ENCODE data around the gene MCF2L2. TPM values are rescaled to one million over a fixed set of nuclear protein-coding genes. Genes with fewer than 3 reads are reported as not detected.

Gene MCF2L2
- total RNA-seq, 1 donor from 2014 or later, result 0.84 TPM

DNA sequence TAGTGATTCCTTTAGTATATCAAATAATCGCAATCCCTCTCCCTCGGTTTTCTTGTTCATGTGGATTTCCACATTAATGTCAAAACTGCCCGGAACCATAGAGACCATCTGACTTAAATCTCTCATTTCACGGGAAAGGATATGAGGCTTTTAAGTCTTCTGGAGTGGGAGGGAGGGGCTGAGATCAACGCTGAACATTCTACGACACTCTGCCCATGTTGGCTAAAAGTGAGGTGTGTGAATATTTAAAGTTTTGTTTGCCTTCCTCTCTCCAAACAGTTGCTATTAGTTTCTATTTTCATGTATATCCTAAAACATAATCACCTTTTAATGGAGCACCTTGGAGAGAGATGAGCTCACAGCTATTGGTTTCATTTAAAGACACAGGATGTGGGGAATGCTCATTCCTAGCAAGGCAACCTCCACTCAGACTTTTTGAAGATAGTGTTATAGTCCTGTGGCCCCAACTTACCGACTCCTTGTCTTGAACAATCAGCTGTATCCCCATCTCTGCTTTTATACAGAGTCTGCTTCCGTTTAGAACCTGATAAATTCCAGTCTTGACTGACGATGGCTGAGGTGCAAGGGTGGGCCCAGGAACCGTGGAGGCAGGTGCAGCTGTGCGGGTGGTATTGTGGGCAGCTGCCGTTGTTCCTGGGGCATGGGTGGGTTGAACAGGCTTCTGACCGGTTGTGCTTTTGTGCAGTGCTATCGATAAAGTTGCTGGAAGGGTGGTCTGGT lies 275.0 kb downstream of the MCF2L2 start:
- TF ChIP-seq, protein P1, sequence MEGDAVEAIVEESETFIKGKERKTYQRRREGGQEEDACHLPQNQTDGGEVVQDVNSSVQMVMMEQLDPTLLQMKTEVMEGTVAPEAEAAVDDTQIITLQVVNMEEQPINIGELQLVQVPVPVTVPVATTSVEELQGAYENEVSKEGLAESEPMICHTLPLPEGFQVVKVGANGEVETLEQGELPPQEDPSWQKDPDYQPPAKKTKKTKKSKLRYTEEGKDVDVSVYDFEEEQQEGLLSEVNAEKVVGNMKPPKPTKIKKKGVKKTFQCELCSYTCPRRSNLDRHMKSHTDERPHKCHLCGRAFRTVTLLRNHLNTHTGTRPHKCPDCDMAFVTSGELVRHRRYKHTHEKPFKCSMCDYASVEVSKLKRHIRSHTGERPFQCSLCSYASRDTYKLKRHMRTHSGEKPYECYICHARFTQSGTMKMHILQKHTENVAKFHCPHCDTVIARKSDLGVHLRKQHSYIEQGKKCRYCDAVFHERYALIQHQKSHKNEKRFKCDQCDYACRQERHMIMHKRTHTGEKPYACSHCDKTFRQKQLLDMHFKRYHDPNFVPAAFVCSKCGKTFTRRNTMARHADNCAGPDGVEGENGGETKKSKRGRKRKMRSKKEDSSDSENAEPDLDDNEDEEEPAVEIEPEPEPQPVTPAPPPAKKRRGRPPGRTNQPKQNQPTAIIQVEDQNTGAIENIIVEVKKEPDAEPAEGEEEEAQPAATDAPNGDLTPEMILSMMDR (IDR thresholded peaks at IDR 0.05; ENCODE audit: insufficient read depth, low read length, poor library complexity, severe bottlenecking), result no peak

DNA sequence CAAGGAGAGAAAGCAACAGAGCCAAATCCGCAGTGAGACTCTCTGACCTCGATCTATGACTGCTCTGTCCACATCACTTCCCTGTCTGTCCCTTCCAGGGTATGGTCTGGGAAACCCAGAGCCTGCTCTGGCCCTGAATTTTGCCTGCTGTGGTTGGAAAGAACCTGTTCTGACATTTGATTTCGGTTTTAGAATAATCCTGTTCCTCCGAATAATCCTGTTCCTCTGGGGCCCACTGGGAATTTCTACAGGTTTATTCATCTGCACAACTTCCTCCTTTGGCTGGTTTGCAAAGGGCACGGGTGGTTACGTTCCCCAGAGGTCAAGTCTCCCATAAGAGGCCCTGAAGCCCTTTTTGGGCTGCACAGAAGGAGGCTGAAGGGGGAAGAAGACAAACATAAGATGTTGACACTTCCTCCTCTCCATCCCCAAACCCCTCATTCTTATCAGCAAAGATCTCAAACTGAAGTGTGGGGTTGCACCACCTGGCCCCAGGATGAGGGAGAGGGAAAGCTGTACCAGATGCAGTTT lies 276.5 kb downstream of the MCF2L2 start:
- TF ChIP-seq, protein P1 (IDR thresholded peaks at IDR 0.05; ENCODE audit: insufficient read depth, low read length, poor library complexity, severe bottlenecking), result no peak
- Histone ChIP-seq H3K36me3 (ENCODE audit: control insufficient read depth, insufficient read depth, low read length) (no peaks in the 10 kb centered on the region), H3K27me3 (ENCODE audit: control insufficient read depth, insufficient read depth, low read length) (no peaks in the 10 kb centered on the region), H3K4me3 (ENCODE audit: low read depth, low read length) (no peak overlapping the region)
- DNase-seq (ENCODE audit: low read depth), result no peak

More for the DNA sequence above, 275.0 kb downstream of the MCF2L2 start:
- DNase-seq (ENCODE audit: low read depth), result no peak
- H3K4me3 ChIP-seq (ENCODE audit: low read depth, low read length), result no peak overlapping the region
- no peaks in the 10 kb centered on the region for H3K36me3 ChIP-seq (ENCODE audit: control insufficient read depth, insufficient read depth, low read length)
- H3K27me3 ChIP-seq (ENCODE audit: control insufficient read depth, insufficient read depth, low read length), result no peaks in the 10 kb centered on the region

DNA sequence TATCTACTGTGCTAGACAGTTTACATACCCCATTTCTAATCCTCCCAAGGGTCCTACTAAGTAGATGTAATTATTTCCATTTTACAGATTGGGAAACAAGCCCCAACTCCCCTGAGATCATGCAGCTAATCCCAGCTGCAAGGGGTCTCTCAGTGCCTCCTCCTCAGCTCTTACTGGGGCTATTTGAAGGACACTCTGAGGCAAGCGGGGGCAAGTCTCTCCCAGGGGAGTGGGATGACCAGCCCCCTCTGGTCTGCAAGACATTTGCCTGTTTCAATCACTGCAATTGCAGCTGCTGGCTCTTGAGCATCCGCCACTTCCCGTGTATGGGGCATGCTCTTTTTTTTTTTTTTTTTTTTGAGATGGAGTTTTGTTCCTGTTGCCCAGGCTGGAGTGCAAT lies 277.3 kb downstream of the MCF2L2 start:
- TF ChIP-seq, protein P1 (IDR thresholded peaks at IDR 0.05; ENCODE audit: insufficient read depth, low read length, poor library complexity, severe bottlenecking), result no peak
- no peaks in the 10 kb centered on the region for H3K27me3 ChIP-seq (ENCODE audit: control insufficient read depth, insufficient read depth, low read length)
- no peak overlapping the region for H3K4me3 ChIP-seq (ENCODE audit: low read depth, low read length)
- H3K36me3 ChIP-seq (ENCODE audit: control insufficient read depth, insufficient read depth, low read length), result no peaks in the 10 kb centered on the region
- DNase-seq (ENCODE audit: low read depth), result no peak

DNA sequence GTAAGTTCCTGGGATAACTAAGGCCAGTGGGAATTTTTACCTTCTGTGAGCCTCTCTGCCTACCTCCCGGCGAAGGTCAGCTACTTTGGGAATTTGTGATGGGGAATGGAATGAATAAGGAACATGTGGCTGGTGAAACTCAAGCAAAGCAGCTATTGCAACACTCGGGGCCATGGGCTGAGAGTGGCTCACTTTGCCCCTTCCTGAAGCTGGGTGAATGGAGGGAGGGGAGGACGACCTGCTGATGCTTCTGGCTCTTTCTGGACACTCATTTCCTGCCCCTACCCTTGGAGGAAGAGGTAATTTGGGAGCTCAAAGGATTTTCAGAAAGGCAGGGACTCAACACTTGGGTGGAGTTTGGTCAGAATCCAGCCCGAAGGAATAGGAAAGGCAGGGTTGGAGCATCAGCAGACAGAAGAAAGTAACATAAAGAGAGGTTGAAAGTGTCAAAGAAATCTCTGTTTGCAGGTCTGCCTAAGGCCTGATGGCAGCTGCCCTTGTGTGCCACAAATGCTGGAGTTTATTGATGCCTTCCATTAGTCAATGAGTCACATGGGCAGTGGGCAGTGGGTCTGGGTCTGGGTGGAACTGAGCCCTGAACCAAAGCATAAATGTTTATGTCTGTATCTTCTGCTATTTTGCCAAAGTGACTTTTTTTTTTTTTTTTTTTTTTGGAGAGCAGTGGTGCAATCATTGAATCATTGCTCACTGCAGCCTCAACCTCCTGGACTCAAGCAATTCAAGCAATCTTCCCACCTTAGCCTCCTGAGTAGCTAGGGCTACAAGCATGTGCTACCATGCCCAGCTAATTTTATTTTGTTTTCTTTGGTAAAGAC lies 278.3 kb downstream of the MCF2L2 start:
- DNase-seq (ENCODE audit: low read depth), result no peak
- H3K27me3 ChIP-seq (ENCODE audit: control insufficient read depth, insufficient read depth, low read length), result no peaks in the 10 kb centered on the region
- TF ChIP-seq, protein P1 (IDR thresholded peaks at IDR 0.05; ENCODE audit: insufficient read depth, low read length, poor library complexity, severe bottlenecking), result no peak
- no peaks in the 10 kb centered on the region for H3K36me3 ChIP-seq (ENCODE audit: control insufficient read depth, insufficient read depth, low read length)
- no peak overlapping the region for H3K4me3 ChIP-seq (ENCODE audit: low read depth, low read length)

DNA sequence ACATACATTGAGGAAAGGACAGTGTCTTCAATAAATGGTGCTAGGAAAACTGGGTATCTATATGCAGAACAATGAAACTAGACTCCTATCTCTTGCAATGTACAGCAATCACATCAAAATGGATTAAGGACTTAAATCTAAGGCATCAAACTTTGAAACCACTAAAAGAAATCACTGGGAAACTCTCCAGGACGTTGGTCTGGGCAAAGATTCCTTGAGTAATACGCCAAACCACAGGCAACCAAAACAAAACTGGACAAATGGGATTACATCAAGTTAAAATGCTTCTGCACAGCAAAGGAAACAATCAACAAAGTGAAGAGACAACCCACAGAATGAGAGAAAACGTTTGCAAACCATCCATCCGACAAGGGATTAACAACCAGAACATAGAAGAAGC lies 280.4 kb downstream of the MCF2L2 start:
- TF ChIP-seq, protein P1 (IDR thresholded peaks at IDR 0.05; ENCODE audit: insufficient read depth, low read length, poor library complexity, severe bottlenecking), result no peak
- Histone ChIP-seq H3K4me3 (ENCODE audit: low read depth, low read length) (no peak overlapping the region), H3K27me3 (ENCODE audit: control insufficient read depth, insufficient read depth, low read length) (no peaks in the 10 kb centered on the region), H3K36me3 (ENCODE audit: control insufficient read depth, insufficient read depth, low read length) (no peaks in the 10 kb centered on the region)
- DNase-seq (ENCODE audit: low read depth), result no peak

Measured in kidney epithelial cell (primary cell).